ENCODE data around the gene YIPF2.

- TF ChIP-seq, protein P1, sequence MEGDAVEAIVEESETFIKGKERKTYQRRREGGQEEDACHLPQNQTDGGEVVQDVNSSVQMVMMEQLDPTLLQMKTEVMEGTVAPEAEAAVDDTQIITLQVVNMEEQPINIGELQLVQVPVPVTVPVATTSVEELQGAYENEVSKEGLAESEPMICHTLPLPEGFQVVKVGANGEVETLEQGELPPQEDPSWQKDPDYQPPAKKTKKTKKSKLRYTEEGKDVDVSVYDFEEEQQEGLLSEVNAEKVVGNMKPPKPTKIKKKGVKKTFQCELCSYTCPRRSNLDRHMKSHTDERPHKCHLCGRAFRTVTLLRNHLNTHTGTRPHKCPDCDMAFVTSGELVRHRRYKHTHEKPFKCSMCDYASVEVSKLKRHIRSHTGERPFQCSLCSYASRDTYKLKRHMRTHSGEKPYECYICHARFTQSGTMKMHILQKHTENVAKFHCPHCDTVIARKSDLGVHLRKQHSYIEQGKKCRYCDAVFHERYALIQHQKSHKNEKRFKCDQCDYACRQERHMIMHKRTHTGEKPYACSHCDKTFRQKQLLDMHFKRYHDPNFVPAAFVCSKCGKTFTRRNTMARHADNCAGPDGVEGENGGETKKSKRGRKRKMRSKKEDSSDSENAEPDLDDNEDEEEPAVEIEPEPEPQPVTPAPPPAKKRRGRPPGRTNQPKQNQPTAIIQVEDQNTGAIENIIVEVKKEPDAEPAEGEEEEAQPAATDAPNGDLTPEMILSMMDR (IDR thresholded peaks at IDR 0.05), result no peak
- no peak for TF ChIP-seq POLR2A (IDR thresholded peaks at IDR 0.05)
Observed at GRCh38 chr19:10920781-10921180, 7.7 kb downstream of the YIPF2 start.

All from Peyer's patch (tissue), 4 donors.